Endodermal cell (in vitro differentiated cells): Measurements from ENCODE around the gene AKAP6. TPM values are rescaled to one million over a fixed set of nuclear protein-coding genes. Genes with fewer than 3 reads are reported as not detected.

Source experiments
- DNase-seq: peaks from one replicate; pipeline ENCODE4 v3.0.0-alpha.2; 2017
- H3K27ac ChIP-seq: 2 replicates; pipeline ENCODE4 v1.5.1; 2013; ENCODE audit warnings: mild to moderate bottlenecking, low read depth, low read length, moderate library complexity
- H3K27me3 ChIP-seq: 2 replicates; pipeline ENCODE4 v1.6.1; 2013; ENCODE audit warnings: mild to moderate bottlenecking, low read length, moderate library complexity; ENCODE audit not compliant: insufficient read depth, control insufficient read depth, poor library complexity, severe bottlenecking
- H3K36me3 ChIP-seq: 2 replicates; pipeline ENCODE4 v1.7.0; 2013; ENCODE audit warnings: mild to moderate bottlenecking, low read length, moderate library complexity; ENCODE audit not compliant: control insufficient read depth, insufficient read depth
- H3K4me1 ChIP-seq: one replicate; pipeline ENCODE4 v1.7.0; 2013; ENCODE audit warnings: low read length; ENCODE audit not compliant: control insufficient read depth, insufficient read depth
- H3K4me3 ChIP-seq: 2 replicates; pipeline ENCODE4 v1.5.1; 2013; ENCODE audit warnings: mild to moderate bottlenecking, low read length, moderate library complexity
- H3K9ac ChIP-seq: 2 replicates; pipeline ENCODE4 v1.6.1; 2013; ENCODE audit warnings: mild to moderate bottlenecking, low read length, moderate library complexity; ENCODE audit not compliant: poor library complexity, severe bottlenecking; ENCODE audit errors: extremely low read depth
- H3K9me3 ChIP-seq: 2 replicates; pipeline ENCODE4 v1.6.1; 2013; ENCODE audit warnings: mild to moderate bottlenecking, low read length, moderate library complexity; ENCODE audit not compliant: control insufficient read depth
- H3K27ac Mint-ChIP-seq: 2 replicates; pipeline ENCODE4 v1.8.0; 2020; ENCODE audit warnings: mixed read lengths
- H3K27me3 Mint-ChIP-seq: 2 replicates; pipeline ENCODE4 v1.8.0; 2021; ENCODE audit warnings: mild to moderate bottlenecking, mixed read lengths; ENCODE audit not compliant: insufficient read depth
- H3K36me3 Mint-ChIP-seq: 2 replicates; pipeline ENCODE4 v1.8.0; 2020; ENCODE audit warnings: low read depth, mixed read lengths
- H3K4me1 Mint-ChIP-seq: 2 replicates; pipeline ENCODE4 v1.8.0; 2020; ENCODE audit warnings: mixed read lengths
- H3K4me3 Mint-ChIP-seq: 2 replicates; pipeline ENCODE4 v1.8.0; 2020; ENCODE audit warnings: mild to moderate bottlenecking, moderate library complexity, mixed read lengths
- H3K9me3 Mint-ChIP-seq: 2 replicates; pipeline ENCODE4 v1.8.0; 2020; ENCODE audit warnings: mild to moderate bottlenecking, mixed read lengths
- WGBS, 2 experiments: methylation state at CpG; one replicate each; pipeline versions ENCODE4 v1.1.5 to v1.1.7; 2013; ENCODE audit warnings: missing lambda C conversion rate in 2 of 2, mixed read lengths in 1 of 2; ENCODE audit not compliant: insufficient coverage in 1 of 2, insufficient read length in 1 of 2; 5-methylcytosine and 5-hydroxymethylcytosine counted together
- total RNA-seq, 2 donors: library from RNA; stranded (reverse); fragmentation: NEBNext Ultra II Directional in 1 of 2; extraction: Animal tissue kit (Norgen Biotek cat#: 25700) in 1 of 2; gene quantifications; 2 replicates in 1 of 2; 3 replicates in 1 of 2; pipeline ENCODE4 v1.2.1, GENCODE V29; 2021
- TF ChIP-seq, protein P1 (sequence below): fragments of 200-600 bp; sonication (generic); conservative IDR thresholded peaks from 2 replicates; pipeline ENCODE4 v1.5.0; 2021; ENCODE audit warnings: antibody characterized with exemption, mild to moderate bottlenecking

Gene AKAP6
- total RNA-seq, 2 donors from 2014 or later = 4.3 to 5.0 TPM

DNA sequence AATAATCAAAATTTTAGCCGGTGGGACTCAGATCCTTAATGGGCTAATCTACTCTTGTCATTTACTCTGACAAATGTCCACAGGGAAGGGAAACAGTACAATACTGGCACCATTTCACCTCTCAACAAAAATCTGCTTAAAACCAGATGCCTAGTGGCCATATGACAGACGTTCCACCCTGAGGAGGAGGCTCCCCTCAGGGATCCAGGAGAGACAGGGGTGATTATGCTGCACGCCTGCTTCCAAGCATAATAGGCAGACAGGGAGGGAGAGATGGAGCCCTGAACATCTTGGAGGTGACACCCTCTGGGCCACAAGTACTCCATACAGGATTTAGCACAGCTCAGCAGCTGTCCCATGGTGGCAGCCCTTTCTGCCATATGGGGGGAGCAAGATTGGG, 24.8 kb upstream of the AKAP6 start:
- H3K9ac ChIP-seq = no peak overlapping the region
- no peaks in the 10 kb centered on the region for H3K27me3 Mint-ChIP-seq
- 60 to 89% methylated on average over 1 to 3 of the region's 3 CpGs for WGBS, 2 experiments
- peaks cover 4% of the 10 kb centered on the region for H3K4me1 Mint-ChIP-seq
- no peak for DNase-seq
- no peaks in the 10 kb centered on the region for H3K36me3 ChIP-seq
- H3K27ac ChIP-seq = peak overlapping the region; percentile 24
- no peaks in the 10 kb centered on the region for H3K9me3 ChIP-seq
- no peaks in the 10 kb centered on the region for H3K27me3 ChIP-seq
- H3K9me3 Mint-ChIP-seq = no peaks in the 10 kb centered on the region
- no peak overlapping the region for H3K4me3 ChIP-seq
- TF ChIP-seq, protein P1, sequence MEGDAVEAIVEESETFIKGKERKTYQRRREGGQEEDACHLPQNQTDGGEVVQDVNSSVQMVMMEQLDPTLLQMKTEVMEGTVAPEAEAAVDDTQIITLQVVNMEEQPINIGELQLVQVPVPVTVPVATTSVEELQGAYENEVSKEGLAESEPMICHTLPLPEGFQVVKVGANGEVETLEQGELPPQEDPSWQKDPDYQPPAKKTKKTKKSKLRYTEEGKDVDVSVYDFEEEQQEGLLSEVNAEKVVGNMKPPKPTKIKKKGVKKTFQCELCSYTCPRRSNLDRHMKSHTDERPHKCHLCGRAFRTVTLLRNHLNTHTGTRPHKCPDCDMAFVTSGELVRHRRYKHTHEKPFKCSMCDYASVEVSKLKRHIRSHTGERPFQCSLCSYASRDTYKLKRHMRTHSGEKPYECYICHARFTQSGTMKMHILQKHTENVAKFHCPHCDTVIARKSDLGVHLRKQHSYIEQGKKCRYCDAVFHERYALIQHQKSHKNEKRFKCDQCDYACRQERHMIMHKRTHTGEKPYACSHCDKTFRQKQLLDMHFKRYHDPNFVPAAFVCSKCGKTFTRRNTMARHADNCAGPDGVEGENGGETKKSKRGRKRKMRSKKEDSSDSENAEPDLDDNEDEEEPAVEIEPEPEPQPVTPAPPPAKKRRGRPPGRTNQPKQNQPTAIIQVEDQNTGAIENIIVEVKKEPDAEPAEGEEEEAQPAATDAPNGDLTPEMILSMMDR = no peak
- no peaks in the 10 kb centered on the region for H3K4me1 ChIP-seq
- H3K4me3 Mint-ChIP-seq = no peak overlapping the region
- H3K27ac Mint-ChIP-seq = no peak overlapping the region
- H3K36me3 Mint-ChIP-seq = no peaks in the 10 kb centered on the region

DNA sequence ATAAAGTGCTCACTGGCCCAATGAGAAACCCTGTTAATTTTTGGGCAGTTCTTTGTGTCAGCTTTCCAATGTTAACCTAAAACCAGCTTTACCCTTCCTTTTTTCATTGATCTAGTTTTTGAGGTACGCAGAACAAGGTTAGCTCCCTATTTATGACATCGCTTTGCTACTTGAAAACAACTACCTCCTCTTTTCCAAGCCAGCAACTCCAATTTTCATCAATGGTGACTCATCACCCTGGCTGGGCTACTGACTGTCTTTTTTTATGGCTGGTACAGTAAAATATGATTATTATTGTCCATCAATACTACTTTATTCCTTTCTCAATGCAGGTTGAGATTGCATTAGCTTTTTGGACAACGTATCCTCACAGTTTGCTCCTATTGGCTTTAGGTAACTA, 22.5 kb upstream of the AKAP6 start:
- no peak overlapping the region for H3K9ac ChIP-seq
- no peak overlapping the region for H3K4me3 ChIP-seq
- H3K27ac ChIP-seq = no peak overlapping the region
- no peaks in the 10 kb centered on the region for H3K9me3 ChIP-seq
- Mint-ChIP-seq H3K4me3 (no peak overlapping the region), H3K27ac (no peak overlapping the region), H3K36me3 (no peaks in the 10 kb centered on the region), H3K4me1 (no peaks in the 10 kb centered on the region), H3K9me3 (no peaks in the 10 kb centered on the region), H3K27me3 (no peaks in the 10 kb centered on the region)
- H3K4me1 ChIP-seq = no peaks in the 10 kb centered on the region
- H3K36me3 ChIP-seq = no peaks in the 10 kb centered on the region
- 96 to 100% methylated on average over 1 to 3 of the region's 3 CpGs for WGBS, 2 experiments
- no peak for DNase-seq
- H3K27me3 ChIP-seq = no peaks in the 10 kb centered on the region
- TF ChIP-seq, protein P1 = no peak

DNA sequence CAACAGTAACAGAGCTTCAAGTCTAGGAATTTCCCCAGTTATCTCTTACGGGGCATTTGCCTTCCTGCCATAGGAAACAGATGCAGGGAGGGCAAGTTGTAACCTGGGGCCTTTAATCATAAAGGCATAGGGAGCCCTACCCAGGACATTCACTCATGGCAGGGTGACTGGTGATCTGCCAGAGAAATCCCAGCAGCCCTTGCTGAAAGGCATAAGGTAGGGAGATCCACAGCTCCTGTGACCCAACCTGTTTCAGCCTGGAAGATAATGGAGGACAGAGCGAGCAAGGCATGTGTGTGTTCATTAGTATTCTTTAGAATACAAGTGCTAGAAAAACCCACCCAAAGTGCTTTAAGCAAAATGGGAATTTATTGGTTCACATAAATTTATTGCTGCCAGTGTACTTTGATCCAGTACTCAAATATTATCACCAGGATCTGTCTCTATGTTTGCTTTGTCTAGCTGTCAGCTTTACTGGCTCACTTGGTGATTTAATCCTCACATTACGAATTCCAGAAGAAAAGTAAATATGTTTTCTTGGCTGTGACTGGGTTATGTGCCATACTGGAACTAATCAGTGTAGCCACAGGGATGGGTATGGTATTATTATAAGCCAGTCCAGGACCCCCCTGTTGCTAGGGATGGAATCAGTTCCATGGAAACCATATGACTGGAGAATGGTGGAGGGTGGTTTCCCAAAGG, 21.1 kb upstream of the AKAP6 start:
- Mint-ChIP-seq H3K27ac (no peak overlapping the region), H3K36me3 (no peaks in the 10 kb centered on the region), H3K4me1 (no peaks in the 10 kb centered on the region), H3K4me3 (no peak overlapping the region), H3K9me3 (no peaks in the 10 kb centered on the region), H3K27me3 (no peaks in the 10 kb centered on the region)
- Histone ChIP-seq H3K27me3 (no peaks in the 10 kb centered on the region), H3K36me3 (no peaks in the 10 kb centered on the region), H3K9me3 (no peaks in the 10 kb centered on the region), H3K4me1 (no peaks in the 10 kb centered on the region), H3K4me3 (no peak overlapping the region), H3K9ac (no peak overlapping the region), H3K27ac (peak overlapping the region; percentile 54)
- TF ChIP-seq, protein P1 = no peak
- DNase-seq = no peak
- WGBS, 2 experiments = 98 to 100% methylated on average over 1 to 3 of the region's 3 CpGs
